Stomach (tissue), 9 donors: ENCODE measurements around the gene HDAC10. TPM values are rescaled to one million over a fixed set of nuclear protein-coding genes. Genes with fewer than 3 reads are reported as not detected.

Experiments used
- DNase-seq, 2 donors: peaks; one replicate each; pipeline versions ENCODE4 v3.0.0 to v3.0.0-alpha.2; 2013 to 2019
- H3K27ac ChIP-seq, 5 donors: fragments of 200-600 bp in 4 of 5; sonication (generic) in 4 of 5; one replicate each; pipeline ENCODE4 v1.5.1; 2013 to 2019; ENCODE audit warnings: mild to moderate bottlenecking in 1 of 5, moderate library complexity in 1 of 5
- H3K27me3 ChIP-seq, 3 donors: fragments of 200-600 bp; sonication (generic); one replicate each; pipeline ENCODE4 v1.5.1; 2017 to 2019; ENCODE audit warnings: mixed run types in 1 of 3
- H3K36me3 ChIP-seq, 4 donors: fragments of 200-600 bp; sonication (generic); 1 replicate in 3 of 4; 2 replicates in 1 of 4; pipeline ENCODE4 v1.5.1; 2016 to 2019
- H3K4me1 ChIP-seq, 4 donors: fragments of 200-600 bp; sonication (generic); one replicate each; pipeline ENCODE4 v1.5.1; 2016 to 2019
- H3K4me3 ChIP-seq, 4 donors: fragments of 200-600 bp; sonication (generic) in 3 of 4; one replicate each; pipeline ENCODE4 v1.5.1; 2016 to 2019; ENCODE audit warnings: mild to moderate bottlenecking in 1 of 4
- H3K9me3 ChIP-seq, 4 donors: fragments of 200-600 bp; sonication (generic); one replicate each; pipeline ENCODE4 v1.5.1; 2016 to 2019
- EP300 ChIP-seq: sonication (generic); formaldehyde crosslinking; IDR thresholded peaks from one replicate; pipeline ENCODE4 v1.6.1; 2017; ENCODE audit warnings: antibody characterized with exemption
- POLR2A ChIP-seq, 4 donors: fragments of 450-650 bp; IDR thresholded peaks; one replicate each; pipeline ENCODE4 v1.6.1; 2016; ENCODE audit warnings: antibody characterized with exemption in 4 of 4, control low read depth in 2 of 4, mild to moderate bottlenecking in 1 of 4, moderate library complexity in 1 of 4
- POLR2AphosphoS5 ChIP-seq, 3 donors: sonication (generic); formaldehyde crosslinking; IDR thresholded peaks; one replicate each; pipeline ENCODE4 v1.6.1; 2016; ENCODE audit warnings: antibody characterized with exemption in 3 of 3
- WGBS, 5 donors: extraction: QIAGEN DNeasy Blood & Tissue Kit in 3 of 5; methylation state at CpG; one replicate each; pipeline versions ENCODE4 v1.1.5 to v1.1.7; 2013 to 2018; 5-methylcytosine and 5-hydroxymethylcytosine counted together
- intact Hi-C: fragments of 100-400 bp; cut with DNase I; formaldehyde crosslinking; loops from one replicate; pipeline ENCODE4 v1.15.1; 2023; ENCODE audit warnings: low total_unique reads
- polyA plus RNA-seq, 3 donors: library from polyadenylated mRNA; stranded (reverse); fragments of 200-250 nt; gene quantifications; one replicate each; pipeline ENCODE4 v1.2.3, GENCODE V29; 2013
- total RNA-seq, 5 donors: library from RNA; depleted of rRNA; stranded (reverse); fragments of >200 nt; gene quantifications; one replicate each; pipeline versions ENCODE4 v1.1.0 to v1.2.3, GENCODE V29; 2014 to 2016
- TF ChIP-seq, protein P1 (sequence below), 7 experiments: fragments of 450-650 bp in 4 of 7; fragments of 200-600 bp in 3 of 7; sonication (generic) in 3 of 7; IDR thresholded peaks; one replicate each; pipeline ENCODE4 v1.5.1; 2016 to 2019; ENCODE audit warnings: antibody characterized with exemption in 7 of 7, control low read depth in 2 of 7, mild to moderate bottlenecking in 1 of 7
- donor health status: healthy with polysubstance abuse.
- donor health status: Bipolar disorder and iron deficiency.
- donor health status: healthy.

The HDAC10 gene
- total and polyA plus RNA-seq, 8 donors, result 15.4 to 156 (median 41.8) TPM

DNA sequence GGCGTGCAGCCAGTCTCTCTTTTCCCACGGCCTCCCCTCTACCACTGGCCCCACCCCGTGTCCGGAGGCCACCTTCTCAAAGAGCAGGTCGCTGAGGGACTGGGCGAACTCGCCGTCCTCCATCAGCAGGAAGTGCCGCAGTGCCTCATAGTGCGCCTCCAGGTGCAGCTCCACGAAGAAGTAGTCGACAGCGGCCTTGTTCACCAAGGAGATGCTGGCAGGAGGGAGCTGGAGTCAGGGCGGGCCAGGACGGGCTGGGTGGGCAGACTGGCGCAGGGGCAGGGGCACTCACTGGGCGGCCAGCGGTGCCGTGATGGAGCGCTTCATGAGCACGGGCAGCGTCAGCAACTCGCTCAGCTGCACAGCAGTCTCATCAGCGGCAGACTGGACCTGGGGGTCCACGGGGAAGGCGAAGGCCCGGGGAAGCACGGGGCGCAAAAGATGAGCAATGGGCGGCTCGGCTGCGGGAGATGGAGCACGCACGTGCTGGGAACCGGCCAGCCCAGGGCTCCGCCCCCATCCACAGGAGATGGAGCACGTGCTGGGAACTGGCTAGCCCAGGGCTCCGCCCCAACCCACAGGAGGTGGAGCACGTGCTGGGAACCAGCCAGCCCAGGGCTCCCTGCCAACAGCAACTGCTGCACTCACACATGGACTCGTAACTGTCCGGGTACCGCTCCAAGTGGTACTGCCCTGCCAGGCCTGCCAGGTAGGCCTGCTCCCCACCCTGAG, 31.9 kb downstream of the HDAC10 start:
- Histone ChIP-seq H3K27me3 (no peaks in the 10 kb centered on the region), H3K36me3 (peaks cover 75 to 98% (median 95%) of the 10 kb centered on the region in 4 donors), H3K27ac (peak overlapping the region in 1 of 5 donors; percentile 18), H3K9me3 (no peaks in the 10 kb centered on the region), H3K4me3 (no peak overlapping the region), H3K4me1 (peaks cover 5 to 21% (median 10%) of the 10 kb centered on the region in 4 donors)
- WGBS, 5 donors, result 55 to 71% (median 65%) methylated on average over 29 to 42 of the region's 42 CpGs
- intact Hi-C loops, result no loop called here
- DNase-seq, result peak; percentile 92 to 98
- TF ChIP-seq POLR2AphosphoS5 (IDR thresholded peaks at IDR 0.05) (peak in 2 of 3 donors; percentile 32 to 88), EP300 (no peak)

DNA sequence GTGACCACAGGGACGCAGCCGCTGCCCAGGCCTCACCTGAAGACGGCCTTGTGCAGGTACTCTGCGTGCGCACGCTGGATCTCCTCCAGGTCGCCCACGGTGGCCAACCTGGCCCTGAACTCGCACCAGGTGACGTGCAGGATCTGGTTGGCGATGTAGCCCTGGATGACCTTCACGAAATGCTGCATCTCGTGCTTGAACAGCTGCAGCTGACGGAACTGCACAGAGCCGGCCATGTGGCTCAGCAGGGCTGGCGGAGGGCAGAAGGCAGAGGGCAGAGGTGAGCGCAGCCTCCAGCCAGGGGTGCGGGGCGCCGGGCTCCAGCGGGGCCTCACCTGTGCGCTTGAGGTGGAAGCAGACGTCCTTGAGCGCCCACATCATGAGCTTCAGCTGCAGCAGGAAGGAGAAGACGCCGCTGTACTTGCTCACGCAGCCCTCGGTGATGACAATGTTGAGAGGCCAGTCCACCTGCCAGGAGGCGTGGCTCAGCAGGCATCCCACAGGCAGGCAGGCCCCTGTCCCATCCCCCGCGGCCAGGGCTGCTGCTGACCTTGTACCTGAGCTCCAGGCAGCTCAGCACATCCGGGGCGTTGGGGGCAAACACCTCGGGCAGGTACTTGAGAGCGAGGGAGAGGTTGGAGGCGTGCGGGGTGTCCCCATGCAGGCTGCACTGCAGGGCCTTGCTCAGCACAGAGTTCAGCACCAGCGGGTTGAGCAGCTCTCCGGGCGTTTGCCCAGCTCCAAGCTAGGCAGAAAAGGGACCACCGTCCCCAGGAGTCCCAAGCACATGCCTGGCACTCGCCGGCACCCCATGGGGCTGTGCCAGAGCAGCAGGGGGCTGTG, 32.7 kb downstream of the HDAC10 start:
- DNase-seq, result peak in 1 of 2 donors; percentile 37
- intact Hi-C loops, result no loop called here
- H3K27ac ChIP-seq, result no peak overlapping the region
- no peak overlapping the region for H3K4me3 ChIP-seq
- peaks cover 5 to 26% (median 10%) of the 10 kb centered on the region in 4 donors for H3K4me1 ChIP-seq
- TF ChIP-seq POLR2A (IDR thresholded peaks at IDR 0.05), result no peak
- TF ChIP-seq, protein P1, sequence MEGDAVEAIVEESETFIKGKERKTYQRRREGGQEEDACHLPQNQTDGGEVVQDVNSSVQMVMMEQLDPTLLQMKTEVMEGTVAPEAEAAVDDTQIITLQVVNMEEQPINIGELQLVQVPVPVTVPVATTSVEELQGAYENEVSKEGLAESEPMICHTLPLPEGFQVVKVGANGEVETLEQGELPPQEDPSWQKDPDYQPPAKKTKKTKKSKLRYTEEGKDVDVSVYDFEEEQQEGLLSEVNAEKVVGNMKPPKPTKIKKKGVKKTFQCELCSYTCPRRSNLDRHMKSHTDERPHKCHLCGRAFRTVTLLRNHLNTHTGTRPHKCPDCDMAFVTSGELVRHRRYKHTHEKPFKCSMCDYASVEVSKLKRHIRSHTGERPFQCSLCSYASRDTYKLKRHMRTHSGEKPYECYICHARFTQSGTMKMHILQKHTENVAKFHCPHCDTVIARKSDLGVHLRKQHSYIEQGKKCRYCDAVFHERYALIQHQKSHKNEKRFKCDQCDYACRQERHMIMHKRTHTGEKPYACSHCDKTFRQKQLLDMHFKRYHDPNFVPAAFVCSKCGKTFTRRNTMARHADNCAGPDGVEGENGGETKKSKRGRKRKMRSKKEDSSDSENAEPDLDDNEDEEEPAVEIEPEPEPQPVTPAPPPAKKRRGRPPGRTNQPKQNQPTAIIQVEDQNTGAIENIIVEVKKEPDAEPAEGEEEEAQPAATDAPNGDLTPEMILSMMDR (IDR thresholded peaks at IDR 0.05), result no peak
- no peak for TF ChIP-seq POLR2AphosphoS5 (IDR thresholded peaks at IDR 0.05)
- TF ChIP-seq EP300, result no peak
- peaks cover 74 to 98% (median 95%) of the 10 kb centered on the region in 4 donors for H3K36me3 ChIP-seq
- no peaks in the 10 kb centered on the region for H3K27me3 ChIP-seq
- H3K9me3 ChIP-seq, result peaks cover 0 to 2% (median 0%) of the 10 kb centered on the region in 4 donors
- 78 to 86% (median 81%) methylated on average over 16 to 43 of the region's 43 CpGs for WGBS, 5 donors

DNA sequence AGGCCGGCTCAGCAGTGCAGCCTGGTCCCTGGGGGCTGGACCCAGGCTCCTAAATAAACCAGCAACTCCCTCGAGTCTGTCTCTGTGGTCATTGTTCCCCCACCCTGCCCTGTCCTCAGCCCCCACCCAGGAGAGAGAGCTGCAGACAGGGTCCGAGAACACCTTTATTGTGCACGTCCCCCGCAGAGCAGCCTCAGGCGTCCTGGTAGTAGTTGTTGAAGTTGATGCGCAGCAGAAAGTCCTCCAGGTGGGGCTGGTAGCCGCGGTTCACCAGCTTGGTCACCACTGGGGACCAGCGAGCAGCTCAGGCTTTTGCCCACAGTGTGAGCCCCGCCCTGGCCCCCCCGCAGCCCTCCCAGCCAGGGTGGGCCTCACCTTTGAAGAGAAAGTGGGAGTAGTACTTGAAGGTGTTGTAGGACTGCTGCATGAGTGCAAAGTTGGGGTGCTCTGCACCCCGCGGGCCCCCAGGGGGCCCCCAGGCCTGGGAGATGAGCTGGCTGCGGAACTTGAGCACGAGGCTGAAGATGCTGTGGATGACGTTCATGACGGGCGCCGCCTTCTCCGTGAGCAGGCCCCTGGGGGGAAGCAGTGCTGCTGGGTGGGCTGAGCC, 33.4 kb downstream of the HDAC10 start:
- TF ChIP-seq EP300, result no peak
- TF ChIP-seq POLR2AphosphoS5 (IDR thresholded peaks at IDR 0.05), result no peak
- no peak for TF ChIP-seq POLR2A (IDR thresholded peaks at IDR 0.05)
- TF ChIP-seq, protein P1 (IDR thresholded peaks at IDR 0.05), result no peak
- Histone ChIP-seq H3K9me3 (peaks cover 0 to 2% (median 0%) of the 10 kb centered on the region in 4 donors), H3K4me1 (peaks cover 5 to 26% (median 10%) of the 10 kb centered on the region in 4 donors), H3K4me3 (no peak overlapping the region), H3K27ac (no peak overlapping the region), H3K36me3 (peaks cover 73 to 98% (median 95%) of the 10 kb centered on the region in 4 donors), H3K27me3 (no peaks in the 10 kb centered on the region)
- no peak for DNase-seq
- 84 to 90% (median 85%) methylated on average over 17 to 21 of the region's 21 CpGs for WGBS, 5 donors
- intact Hi-C loops, result no loop called here

DNA sequence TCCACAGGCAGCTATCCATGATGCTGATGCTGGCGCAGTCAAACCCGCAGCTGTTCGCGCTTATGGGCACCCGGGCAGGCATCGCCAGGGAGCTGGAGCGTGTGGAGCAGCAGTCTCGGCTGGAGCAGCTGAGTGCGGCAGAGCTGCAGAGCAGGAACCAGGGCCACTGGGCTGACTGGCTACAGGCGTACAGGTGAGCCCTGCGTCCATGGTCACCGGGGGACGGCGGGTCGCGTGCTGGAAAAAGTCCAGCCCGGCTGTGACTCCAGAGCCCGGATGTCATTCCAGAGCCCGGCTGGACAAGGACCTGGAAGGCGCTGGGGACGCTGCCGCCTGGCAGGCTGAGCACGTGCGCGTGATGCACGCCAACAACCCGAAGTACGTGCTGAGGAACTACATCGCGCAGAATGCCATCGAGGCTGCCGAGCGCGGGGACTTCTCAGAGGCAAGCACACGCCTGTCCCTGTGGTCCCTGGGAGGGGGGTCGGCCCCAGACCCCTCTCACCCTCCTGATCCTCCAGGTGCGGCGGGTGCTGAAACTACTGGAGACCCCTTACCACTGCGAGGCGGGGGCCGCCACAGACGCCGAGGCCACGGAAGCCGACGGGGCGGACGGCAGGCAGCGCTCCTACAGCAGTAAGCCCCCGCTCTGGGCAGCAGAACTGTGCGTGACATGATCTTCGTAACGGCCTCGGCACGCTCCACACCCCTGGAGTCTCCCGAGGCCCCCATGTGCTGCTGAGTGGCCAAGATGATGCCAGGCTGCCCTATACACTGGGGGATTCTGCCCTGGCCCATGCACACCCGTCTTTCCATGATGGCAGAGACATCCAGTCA, 34.2 kb downstream of the HDAC10 start:
- peaks cover 0 to 2% (median 0%) of the 10 kb centered on the region in 4 donors for H3K9me3 ChIP-seq
- H3K4me1 ChIP-seq, result peaks cover 5 to 26% (median 10%) of the 10 kb centered on the region in 4 donors
- peaks cover 73 to 98% (median 95%) of the 10 kb centered on the region in 4 donors for H3K36me3 ChIP-seq
- DNase-seq, result no peak
- no peak overlapping the region for H3K27ac ChIP-seq
- WGBS, 5 donors, result 93 to 95% (median 94%) methylated on average over 50 to 57 of the region's 57 CpGs
- no peaks in the 10 kb centered on the region for H3K27me3 ChIP-seq
- H3K4me3 ChIP-seq, result no peak overlapping the region
- intact Hi-C loops, result no loop called here
- TF ChIP-seq POLR2A (IDR thresholded peaks at IDR 0.05), result no peak
- TF ChIP-seq EP300, result no peak
- no peak for TF ChIP-seq POLR2AphosphoS5 (IDR thresholded peaks at IDR 0.05)
- TF ChIP-seq, protein P1 (IDR thresholded peaks at IDR 0.05), result no peak
